HG03103 (cell line): ENCODE results near the gene STRADB.
"Not testable (repeated sequence)": the region's sequence is repeated elsewhere in the genome, so short reads cannot be mapped to it uniquely, and the experiment has no call there.

Experiments used
- ATAC-seq: cut with Tn5 transposase; IDR thresholded peaks from one replicate; pipeline ENCODE4 v1.9.1; 2021; ENCODE audit warnings: low read depth; ENCODE audit not compliant: unreplicated experiment

STRADB gene

DNA sequence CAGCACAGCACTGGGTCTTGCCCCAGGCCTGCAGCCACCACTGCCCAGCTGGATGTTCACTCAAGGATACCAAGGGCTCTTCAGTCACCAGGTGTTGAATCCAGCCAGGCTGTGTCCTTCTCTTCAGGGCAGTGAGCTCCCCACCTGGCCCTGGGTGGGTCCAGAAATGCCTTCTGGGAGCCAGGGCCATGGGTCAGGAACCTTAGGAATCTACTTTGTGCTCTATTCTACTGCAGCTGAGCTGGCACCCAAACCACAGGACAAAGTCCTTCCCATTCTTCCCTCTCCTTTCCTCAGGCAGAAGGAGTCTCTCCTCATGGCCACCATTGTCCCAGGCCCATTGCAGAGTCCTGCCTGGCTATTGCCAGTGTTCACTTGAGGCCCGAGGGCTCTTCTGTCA is 13.0 kb downstream of the STRADB start:
- ATAC-seq, result no peak

DNA sequence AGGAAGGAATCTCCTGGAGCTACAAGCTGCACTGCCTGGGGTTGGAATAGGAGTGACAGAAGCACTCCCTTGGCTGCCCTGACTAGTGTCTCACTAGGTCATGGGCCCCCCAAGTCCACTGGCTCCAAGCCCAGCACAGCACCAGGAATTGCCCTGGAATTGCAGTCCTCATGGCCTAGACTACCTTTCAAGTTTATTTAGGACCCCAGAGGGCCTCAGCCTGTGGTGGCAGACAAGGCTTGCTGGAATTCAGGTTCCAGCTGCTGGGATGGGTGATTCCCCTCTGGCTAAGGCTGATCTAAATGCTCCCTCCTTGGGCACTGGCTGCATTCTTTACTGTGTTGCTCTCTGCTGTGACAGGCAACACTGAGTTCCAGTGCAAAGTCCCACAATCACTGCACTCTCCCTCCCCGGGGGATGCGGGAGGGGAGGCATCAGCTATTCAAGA is 14.0 kb downstream of the STRADB start:
- no peak for ATAC-seq

DNA sequence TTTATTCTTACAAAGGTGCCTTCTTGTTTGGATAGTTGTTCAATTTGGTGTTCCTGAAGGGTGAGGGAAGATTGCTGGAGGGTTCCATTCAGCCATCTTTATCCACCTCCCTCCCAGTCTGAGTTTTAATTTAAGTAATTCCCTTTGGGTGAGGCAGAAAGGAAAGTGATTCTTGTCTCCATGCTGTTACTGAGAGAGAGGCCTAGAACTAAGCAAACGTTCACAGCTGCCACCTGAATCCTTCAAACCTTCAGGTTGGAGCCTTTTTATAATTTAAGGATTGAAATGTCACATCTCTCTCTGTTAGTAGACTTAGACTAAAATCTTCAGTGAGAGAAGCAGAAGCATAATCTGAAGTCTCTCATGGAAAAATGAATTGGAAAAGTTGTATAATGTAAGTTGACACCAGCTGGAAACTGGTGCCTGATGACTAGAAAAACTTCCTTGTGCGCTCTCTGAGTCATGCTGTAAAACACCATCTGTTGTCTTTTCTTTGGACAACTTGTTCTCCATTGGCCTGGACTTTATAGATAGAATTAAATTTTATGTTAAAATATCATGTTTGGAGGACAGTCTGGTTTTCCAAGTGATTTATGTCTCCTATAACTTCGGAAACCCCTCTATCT is 14.6 kb downstream of the STRADB start:
- ATAC-seq, result no peak

DNA sequence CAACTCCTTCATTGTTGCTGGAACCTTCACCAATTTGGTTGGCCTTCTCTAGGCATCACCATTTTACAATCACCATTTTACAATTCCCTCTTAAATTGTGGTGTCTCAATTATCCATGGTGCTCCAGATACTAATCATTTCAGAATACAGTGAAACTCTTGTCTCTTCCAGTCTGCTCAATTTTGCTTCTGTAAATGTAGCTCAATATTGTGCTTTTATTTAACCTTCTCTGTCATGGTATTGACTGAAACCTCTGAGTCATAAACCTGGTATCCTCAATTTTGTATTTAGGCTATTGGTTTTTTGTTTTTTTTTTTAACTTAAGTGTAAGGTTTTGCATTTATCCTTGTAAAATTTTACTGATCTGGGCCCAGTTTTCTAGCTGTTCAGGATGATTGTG is 16.1 kb downstream of the STRADB start:
- ATAC-seq, result no peak

DNA sequence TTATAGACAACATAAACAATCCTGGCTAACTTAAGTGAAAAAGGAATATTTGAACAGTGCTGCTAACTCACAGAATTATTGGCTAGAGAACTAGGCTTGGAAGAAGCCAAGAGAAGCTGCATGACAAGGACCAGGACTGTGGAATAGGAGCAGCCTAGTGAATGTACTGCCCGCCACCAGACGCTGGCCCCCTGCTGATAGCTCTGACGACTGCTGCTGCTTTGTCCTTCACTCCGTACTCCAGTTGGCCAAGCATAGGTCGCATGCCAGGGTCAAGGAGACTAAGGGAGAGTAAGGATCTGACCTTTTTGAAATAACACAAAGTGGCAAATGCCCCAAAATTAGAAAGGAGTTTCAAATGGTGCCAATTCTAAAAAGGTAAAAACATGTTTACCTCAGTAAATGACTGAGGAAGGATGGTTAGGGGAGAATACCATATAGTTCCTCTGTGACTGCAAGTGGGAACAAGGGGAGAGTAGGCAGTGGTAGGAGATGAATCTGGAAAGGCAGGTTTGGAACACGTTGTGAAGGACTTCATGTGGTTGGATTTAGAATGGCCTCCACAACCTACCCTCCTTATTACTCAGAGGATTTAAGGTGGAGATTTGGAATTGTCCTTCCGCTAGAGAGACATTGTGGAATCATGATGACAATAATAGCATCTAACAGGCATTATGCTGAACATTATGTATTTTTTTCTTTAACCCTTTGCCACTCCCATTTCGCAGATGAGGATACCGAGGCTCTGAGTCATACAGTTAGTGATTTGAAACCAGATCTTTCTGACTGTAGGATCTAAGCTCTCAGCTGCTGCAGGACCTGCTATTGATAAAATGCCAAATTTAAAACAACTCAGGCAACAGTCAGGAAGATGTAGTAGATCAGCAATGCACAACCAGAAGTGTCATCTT is 19.5 kb downstream of the STRADB start:
- no peak for ATAC-seq

DNA sequence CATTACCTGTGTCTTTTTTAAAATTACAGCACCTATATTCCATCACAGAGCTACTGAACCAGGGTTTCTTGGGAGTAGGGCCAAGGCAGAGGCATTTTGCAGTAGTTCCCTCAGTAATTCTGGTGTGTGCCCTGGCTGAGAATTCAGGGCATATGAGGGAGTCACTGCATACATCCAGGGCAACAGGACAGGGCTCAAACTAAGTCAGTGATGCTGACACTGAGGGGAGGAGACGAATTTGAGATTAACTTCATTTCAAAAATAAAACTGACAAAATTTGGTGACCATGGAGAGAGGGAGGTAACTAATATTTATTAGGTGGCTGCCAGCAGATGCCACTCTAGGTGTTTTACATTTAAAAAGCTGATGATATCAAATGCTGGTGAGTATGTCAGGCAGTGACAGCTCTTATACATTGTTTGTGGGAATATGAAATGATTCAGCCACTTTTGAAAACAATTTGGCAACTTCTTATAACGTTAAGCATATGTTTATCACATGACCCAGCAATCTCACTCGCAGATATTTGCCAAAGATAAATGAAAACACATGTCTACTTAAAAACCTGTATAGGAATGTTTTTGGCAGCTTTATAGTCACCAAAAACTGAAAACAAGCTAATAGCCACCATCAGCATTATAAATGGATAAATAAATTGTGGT is 20.3 kb downstream of the STRADB start:
- no peak for ATAC-seq

DNA sequence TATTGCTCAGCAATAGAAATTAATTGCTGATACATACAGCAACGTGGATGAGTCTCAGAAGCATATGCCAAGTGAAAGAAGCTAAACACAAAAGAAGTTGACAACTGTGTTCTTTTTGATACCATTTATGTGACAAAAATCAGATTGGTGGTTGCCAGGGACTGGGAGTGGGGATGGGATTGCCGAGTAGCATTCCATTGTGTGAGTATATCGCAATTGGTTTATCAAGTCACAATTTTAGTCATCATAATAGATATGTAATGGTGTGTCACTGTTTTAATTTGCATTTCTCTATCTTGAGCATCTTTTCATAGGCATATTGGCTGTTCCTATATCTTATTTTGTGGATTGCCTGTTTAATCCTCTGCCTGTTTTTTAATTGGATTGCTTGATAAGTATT is 20.9 kb downstream of the STRADB start:
- no peak for ATAC-seq

DNA sequence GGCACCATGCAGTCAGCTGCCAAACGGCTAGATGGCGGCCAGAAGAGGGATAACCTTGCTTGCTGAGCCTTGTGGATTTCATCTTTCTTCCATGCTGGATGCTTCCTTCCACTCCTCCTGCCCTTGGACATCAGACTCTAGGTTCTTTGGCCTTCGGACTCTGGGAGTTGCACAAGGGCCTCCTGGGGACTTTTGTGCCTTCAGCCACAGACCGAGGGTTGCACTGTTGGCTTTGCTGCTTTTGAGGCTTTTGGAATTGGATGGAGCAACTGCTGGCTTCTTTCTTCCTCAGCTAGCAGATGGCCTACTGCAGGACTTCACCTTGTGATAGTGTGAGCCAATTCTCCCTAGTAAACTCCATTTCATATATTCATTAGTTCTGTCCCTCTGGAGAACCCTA is 31.0 kb downstream of the STRADB start:
- no peak for ATAC-seq

DNA sequence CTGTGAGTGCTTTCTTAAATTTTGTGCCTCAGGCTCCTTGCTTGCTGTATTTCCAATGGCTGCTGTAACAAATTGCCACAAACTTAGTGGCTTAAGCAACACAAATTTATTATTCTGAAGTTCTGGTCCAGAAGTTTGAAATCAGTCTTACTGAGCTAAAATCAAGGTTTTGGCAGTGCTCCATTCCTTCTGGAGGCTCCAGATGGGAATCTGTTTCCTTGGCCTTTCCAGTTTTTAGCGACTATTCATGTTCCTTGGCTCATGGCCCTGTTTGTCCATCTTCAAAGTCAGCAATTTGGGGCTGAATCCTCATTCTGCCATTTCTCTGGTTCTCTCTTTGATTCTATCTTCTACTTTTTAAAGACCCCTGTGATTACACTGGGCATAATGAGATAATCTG is 31.8 kb downstream of the STRADB start:
- ATAC-seq, result no peak

DNA sequence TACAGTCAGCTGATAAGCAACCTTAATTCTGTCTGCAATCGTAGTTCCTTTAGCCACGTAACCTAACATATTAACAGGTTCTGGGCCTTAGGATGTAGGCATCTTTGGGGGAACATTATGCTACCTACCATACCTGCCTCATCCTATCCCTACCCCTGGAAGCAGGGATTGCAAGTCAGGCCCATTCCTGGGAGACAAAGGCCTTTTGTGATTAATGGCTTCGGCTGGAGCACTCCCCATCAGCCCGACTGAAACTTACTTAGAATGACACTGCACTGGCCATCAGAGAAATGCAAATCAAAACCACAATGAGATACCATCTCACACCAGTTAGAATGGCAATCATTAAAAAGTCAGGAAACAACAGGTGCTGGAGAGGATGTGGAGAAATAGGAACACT is 32.2 kb downstream of the STRADB start:
- ATAC-seq, result not testable (repeated sequence)

DNA sequence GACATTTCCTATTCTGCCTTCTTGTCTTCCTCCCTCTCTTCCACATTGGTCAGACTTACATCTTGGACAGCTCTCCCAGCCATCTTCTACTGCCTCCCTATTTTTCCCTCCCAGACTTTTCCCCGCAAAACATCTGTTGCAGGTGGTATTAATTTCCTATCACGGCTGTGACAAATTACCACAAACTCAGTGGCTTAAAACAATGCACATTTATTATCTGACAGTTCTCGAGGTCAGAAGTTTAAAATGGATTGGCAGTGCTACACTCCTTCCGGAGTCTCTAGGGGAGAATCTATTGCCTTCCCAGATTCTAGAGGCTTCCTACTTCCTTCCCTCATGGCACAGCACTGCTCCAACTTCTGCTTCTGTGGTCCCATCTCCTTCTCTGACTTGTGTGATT is 33.3 kb downstream of the STRADB start:
- ATAC-seq, result no peak

DNA sequence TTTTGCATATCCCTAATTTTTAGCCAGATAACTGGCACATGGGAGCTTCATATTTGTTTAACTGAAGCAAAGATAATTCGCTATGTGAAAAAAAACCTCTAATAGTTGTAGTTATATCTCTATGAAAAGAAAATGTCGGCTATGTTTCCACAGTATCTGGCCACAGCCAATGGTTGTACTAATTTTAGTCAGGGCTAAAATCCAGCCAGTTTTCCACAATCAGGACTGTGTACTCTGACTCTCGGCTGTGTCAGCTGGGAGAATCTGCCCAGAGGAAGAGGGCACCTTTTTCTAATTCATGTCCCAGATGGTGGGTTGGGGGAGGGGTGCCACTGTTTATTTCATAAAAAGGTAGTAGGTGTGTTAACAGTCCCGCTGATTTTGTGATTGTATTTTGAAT is 38.8 kb downstream of the STRADB start:
- no peak for ATAC-seq

DNA sequence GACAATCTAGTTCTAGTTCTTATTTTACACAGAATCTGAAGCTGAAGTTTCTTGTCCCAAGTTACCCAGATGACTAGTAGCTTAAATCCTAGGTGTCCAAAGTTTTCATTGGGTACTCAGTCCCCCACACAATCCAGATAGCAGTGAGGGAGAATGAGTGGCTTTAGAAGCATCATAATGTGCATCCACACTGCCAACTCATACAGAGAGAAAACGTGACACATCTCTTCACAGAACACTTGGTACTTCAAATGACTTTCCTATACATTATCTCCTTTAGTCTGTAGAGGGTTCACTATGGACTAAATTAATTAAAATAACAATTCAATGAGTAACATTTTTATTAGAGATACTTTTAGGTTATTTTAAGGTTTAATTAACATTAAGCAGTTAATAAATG is 45.2 kb downstream of the STRADB start:
- no peak for ATAC-seq

DNA sequence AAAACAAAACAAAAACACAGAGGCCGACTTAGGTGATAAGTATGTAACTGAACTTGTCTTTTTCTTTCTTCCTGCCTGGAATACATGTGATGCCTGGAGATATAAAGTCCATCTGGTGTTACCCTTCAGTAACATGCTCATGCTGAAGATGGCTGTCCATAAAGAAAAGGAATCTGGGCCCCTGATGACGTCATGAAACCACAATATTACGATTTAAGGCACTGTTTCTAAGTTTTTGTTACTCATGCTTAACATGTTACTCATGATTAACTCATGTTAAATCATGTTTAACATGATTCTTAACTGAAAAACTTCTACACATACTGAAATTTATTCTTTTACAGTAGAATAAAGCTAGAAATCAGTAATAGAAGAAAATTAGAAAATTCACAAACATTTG is 49.0 kb downstream of the STRADB start:
- ATAC-seq, result no peak

DNA sequence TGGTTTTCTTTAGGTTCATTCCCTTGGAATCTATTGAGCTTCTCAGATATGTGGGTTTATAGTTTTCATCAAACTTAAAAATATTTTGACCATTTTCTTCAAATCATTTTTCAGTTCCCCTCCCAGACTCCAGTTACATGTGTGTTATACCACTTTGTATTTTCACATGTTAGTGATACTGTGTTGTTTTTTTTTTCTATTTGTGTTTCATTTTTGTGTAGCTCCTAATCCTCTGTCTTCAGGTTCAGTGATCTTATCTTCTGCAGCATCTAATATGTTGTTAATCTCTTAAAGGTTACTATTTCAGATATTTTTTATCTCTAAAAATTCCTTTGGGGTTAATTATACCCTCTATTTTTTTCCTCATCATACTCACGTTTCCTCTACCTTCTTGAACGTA is 51.2 kb downstream of the STRADB start:
- ATAC-seq, result no peak

DNA sequence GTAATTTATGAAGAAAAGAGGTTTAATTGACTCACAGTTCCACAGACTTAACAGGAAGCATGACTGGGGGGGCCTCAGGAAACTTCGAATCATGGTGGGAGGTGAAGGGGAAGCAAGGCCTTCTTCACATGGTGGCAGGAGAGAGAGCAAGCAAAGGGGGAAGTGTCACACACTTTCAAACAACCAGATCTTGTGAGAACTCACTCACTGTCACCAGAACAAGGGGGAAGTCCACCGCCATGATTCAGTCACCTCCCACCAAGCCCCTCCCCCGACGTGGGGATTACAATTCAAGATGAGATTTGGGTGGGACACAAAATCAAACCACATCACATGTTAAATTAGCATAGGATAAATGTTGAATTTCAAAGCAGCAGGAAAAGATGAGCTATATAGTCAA is 56.2 kb downstream of the STRADB start:
- no peak for ATAC-seq

DNA sequence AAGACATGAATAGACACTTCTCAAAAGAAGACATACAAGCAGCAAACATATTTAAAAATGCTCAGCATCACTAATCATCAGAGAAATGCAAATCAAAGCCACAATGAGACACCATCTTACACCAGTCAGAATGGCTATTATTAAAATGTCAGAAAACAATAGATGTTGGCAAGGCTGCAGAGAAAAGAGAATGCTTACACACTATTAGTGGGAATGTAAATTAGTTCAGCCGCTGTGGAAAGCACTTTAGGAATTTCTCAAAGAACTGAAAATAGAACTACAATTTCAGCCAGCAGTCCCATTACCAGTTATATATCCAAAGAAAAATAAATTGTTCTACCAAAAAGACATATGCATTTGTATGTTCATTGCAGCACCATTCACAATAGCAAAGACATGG is 61.7 kb downstream of the STRADB start:
- no peak for ATAC-seq

DNA sequence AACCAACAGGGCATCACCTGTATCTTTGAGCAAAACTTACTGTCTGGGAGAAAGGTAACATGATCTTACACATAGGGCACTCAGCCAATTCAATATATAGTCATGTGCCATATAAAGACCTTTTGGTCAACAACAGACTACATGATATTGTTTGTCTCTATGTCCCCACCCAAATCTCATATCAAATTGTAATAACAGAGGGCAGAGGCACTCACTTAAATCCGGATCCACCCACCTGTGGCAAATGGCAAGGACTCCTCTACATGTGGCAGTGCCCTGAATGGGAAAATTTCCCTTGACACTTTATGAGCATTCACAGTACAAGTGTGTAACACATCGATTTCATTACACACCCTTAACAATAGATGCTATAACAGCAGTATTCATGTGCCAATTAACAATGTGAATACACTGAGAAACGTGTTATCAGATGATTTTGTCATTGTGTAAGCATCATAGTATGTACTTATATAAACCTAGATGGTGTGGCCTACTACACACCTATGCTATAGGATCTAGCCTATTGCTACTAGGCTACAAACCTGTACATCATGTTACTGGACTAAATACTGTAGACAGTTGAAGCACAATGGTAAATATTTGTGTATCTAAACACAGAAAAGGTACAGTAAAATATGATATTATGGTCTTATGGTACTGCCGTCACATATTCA is 64.2 kb downstream of the STRADB start:
- ATAC-seq, result no peak

DNA sequence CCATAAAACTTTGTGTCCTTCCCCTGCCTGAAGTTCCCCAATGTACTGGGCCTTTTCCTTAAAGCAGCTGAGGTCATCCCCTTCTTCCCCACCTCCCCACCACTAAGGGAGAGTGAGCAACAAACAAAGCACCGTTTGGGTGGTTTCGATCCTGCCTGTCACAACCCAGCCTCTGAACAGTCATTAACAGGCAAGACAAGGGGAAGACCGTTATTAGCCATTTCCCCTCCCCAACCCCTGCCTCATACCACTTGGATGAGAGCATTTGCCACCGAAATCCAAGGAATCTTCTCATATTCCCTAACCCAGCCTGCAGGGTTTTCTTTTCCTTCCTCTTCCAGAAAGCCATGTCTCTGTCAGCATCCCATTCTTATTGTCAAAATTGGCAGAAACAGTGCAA is 65.6 kb downstream of the STRADB start:
- ATAC-seq, result no peak

DNA sequence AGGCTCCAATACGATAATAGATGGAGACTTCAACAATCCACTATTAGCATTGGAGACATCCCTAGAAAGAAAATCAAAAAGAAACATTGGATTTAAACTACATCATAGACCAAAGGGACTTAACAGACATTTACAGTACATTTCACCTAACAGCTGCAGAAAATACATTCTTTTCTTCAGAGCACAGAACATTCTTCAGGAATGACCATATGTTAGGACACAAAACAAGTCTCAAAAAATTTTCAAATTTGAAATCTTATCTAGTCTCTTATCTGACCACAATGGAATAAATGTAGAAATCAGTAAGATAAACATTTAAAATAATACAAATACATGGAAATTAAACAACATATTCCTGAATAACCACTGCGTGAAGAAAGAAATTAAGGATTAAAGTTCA is 68.7 kb downstream of the STRADB start:
- no peak for ATAC-seq

DNA sequence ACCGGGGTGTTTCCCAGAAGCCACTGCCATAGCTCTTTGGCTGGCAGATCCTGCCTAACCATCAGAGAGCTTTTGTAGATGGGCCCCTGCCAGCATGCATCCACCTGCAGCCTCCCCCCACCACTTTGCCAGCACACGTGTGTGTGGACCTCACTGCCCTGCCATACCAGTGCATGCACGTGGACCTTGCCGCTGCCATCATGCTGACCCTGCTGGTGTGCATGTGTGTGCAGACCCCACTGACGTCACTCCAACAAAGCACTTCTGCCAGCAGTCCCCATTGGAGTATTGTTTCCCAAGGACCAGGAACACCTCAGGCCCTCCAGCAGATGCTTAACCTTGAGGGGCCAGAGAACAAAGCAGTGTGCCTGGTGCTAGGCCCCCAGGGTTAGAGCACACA is 71.4 kb downstream of the STRADB start:
- ATAC-seq, result no peak
